ENCODE results near the gene RNF123.

GRCh38 chr3:49683162-49683561, 6.2 kb upstream of the RNF123 start:
- TF ChIP-seq EZH2 (IDR thresholded peaks at IDR 0.05; ENCODE audit: insufficient read depth, poor library complexity, severe bottlenecking) (no peak), EZH2phosphoT487 (IDR thresholded peaks at IDR 0.05; ENCODE audit: insufficient read depth, low read depth) (no peak)
